ENCODE results near the gene ALMS1.

Gene ALMS1

DNA sequence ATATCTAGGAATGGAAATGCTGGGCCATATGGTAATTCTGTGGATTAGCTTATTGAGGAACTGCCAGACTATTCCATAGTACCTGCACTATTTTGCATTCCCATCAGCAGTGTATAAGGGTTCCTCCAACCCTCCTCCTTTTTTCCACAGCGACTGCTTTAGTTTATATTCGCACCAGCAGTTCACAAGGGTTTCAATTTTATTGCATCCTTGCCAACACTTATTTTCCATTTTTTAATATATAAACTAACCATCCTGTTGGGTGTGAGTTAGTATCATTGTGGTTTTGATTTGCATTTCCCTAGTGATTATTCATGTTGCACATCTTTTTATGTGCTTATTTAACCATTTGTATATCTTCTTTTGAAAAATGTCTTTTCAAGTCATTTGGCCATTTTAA is 189.6 kb downstream of the ALMS1 start:
- Histone ChIP-seq H3K4me2 (ENCODE audit: insufficient read depth, low read length) (no peak overlapping the region), H3K27ac (ENCODE audit: low read length) (no peak overlapping the region), H3K9me3 (ENCODE audit: insufficient read depth, low read length, severe bottlenecking) (no peaks in the 10 kb centered on the region), H3K9ac (ENCODE audit: low read depth, low read length) (no peak overlapping the region), H4K20me1 (ENCODE audit: insufficient read depth, low read length) (no peaks in the 10 kb centered on the region), H3K4me3 (ENCODE audit: low read depth in 1 of 2, low read length in 2 of 2) (no peak overlapping the region), H3K27me3 (ENCODE audit: insufficient read depth, low read length, poor library complexity) (no peaks in the 10 kb centered on the region), H3K4me1 (ENCODE audit: insufficient read depth, low read length) (no peaks in the 10 kb centered on the region), H3K36me3 (ENCODE audit: insufficient read depth, low read length) (peaks cover 28% of the 10 kb centered on the region), H2AFZ (ENCODE audit: low read depth, low read length) (no peak overlapping the region), H3K79me2 (ENCODE audit: insufficient read depth, low read length) (no peaks in the 10 kb centered on the region)
- no peak for DNase-seq
- ATAC-seq (ENCODE audit: insufficient read depth, low read depth) = no peak
- TF ChIP-seq, protein P1, sequence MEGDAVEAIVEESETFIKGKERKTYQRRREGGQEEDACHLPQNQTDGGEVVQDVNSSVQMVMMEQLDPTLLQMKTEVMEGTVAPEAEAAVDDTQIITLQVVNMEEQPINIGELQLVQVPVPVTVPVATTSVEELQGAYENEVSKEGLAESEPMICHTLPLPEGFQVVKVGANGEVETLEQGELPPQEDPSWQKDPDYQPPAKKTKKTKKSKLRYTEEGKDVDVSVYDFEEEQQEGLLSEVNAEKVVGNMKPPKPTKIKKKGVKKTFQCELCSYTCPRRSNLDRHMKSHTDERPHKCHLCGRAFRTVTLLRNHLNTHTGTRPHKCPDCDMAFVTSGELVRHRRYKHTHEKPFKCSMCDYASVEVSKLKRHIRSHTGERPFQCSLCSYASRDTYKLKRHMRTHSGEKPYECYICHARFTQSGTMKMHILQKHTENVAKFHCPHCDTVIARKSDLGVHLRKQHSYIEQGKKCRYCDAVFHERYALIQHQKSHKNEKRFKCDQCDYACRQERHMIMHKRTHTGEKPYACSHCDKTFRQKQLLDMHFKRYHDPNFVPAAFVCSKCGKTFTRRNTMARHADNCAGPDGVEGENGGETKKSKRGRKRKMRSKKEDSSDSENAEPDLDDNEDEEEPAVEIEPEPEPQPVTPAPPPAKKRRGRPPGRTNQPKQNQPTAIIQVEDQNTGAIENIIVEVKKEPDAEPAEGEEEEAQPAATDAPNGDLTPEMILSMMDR (IDR thresholded peaks at IDR 0.05; ENCODE audit: borderline replicate concordance, extremely low read depth, low read length, poor library complexity, severe bottlenecking) = no peak
- TF ChIP-seq EZH2 (IDR thresholded peaks at IDR 0.05; ENCODE audit: borderline replicate concordance, low read depth, low read length, severe bottlenecking) = no peak

DNA sequence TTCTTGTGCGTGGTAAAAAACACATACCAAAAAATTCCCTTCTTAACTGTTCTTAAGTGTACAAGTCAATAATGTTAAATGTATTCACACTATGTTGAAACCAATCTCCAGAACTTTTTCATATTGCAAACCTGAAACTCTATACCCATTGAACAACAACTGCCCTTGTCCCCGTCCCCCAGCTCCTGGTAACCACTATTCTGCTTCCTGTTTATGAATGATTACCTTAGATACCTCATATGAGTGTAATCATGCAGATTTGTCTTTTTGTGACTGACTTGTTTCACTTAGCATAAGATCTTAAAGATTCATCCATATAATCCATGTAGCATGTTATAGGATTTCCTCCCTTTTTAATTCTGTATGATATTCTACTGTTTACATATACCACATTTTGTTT is 196.7 kb downstream of the ALMS1 start:
- H3K4me3 ChIP-seq (ENCODE audit: low read depth in 1 of 2, low read length in 2 of 2) = no peak overlapping the region
- no peaks in the 10 kb centered on the region for H4K20me1 ChIP-seq (ENCODE audit: insufficient read depth, low read length)
- ATAC-seq (ENCODE audit: insufficient read depth, low read depth) (no peak), DNase-seq (no peak)
- H3K4me1 ChIP-seq (ENCODE audit: insufficient read depth, low read length) = no peaks in the 10 kb centered on the region
- H3K9ac ChIP-seq (ENCODE audit: low read depth, low read length) = no peak overlapping the region
- H3K27me3 ChIP-seq (ENCODE audit: insufficient read depth, low read length, poor library complexity) = no peaks in the 10 kb centered on the region
- no peaks in the 10 kb centered on the region for H3K79me2 ChIP-seq (ENCODE audit: insufficient read depth, low read length)
- H3K4me2 ChIP-seq (ENCODE audit: insufficient read depth, low read length) = no peak overlapping the region
- TF ChIP-seq EZH2 (IDR thresholded peaks at IDR 0.05; ENCODE audit: borderline replicate concordance, low read depth, low read length, severe bottlenecking) = no peak
- TF ChIP-seq, protein P1 (IDR thresholded peaks at IDR 0.05; ENCODE audit: borderline replicate concordance, extremely low read depth, low read length, poor library complexity, severe bottlenecking) = no peak
- H2AFZ ChIP-seq (ENCODE audit: low read depth, low read length) = no peak overlapping the region
- H3K27ac ChIP-seq (ENCODE audit: low read length) = no peak overlapping the region
- no peaks in the 10 kb centered on the region for H3K9me3 ChIP-seq (ENCODE audit: insufficient read depth, low read length, severe bottlenecking)
- peaks cover 17% of the 10 kb centered on the region; the same call in 1 of the 2 replicates for H3K36me3 ChIP-seq (ENCODE audit: insufficient read depth, low read length)

DNA sequence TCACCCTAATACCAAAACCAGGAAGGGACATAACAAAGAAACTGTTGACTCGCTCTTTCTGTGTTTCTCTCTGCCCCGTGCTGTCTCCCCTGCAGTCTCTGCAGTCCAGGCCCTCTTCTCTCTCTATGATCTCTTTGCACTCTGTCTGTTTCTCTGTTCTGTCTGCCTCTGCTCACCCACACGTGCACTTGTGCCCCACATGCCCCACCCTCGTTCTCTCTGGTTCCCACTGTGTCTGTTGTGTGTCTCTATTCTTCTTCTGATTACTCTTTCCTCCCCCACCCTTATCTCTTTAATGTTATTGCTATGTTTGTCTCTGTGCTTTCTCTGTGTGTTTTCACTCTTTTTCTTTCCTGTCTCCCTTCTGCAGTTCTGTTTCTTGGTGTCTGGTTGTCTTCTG is 202.5 kb downstream of the ALMS1 start:
- ATAC-seq (ENCODE audit: insufficient read depth, low read depth) = peak; percentile 57; the same call in 2 of the 3 replicates
- Histone ChIP-seq H4K20me1 (ENCODE audit: insufficient read depth, low read length) (no peaks in the 10 kb centered on the region), H3K9ac (ENCODE audit: low read depth, low read length) (no peak overlapping the region), H3K9me3 (ENCODE audit: insufficient read depth, low read length, severe bottlenecking) (no peaks in the 10 kb centered on the region), H3K79me2 (ENCODE audit: insufficient read depth, low read length) (no peaks in the 10 kb centered on the region), H3K27me3 (ENCODE audit: insufficient read depth, low read length, poor library complexity) (no peaks in the 10 kb centered on the region), H3K4me1 (ENCODE audit: insufficient read depth, low read length) (no peaks in the 10 kb centered on the region), H3K27ac (ENCODE audit: low read length) (no peak overlapping the region), H3K4me2 (ENCODE audit: insufficient read depth, low read length) (no peak overlapping the region), H3K4me3 (ENCODE audit: low read depth in 1 of 2, low read length in 2 of 2) (no peak overlapping the region), H2AFZ (ENCODE audit: low read depth, low read length) (no peak overlapping the region), H3K36me3 (ENCODE audit: insufficient read depth, low read length) (peaks cover 5% of the 10 kb centered on the region; the same call in 1 of the 2 replicates)
- no peak for DNase-seq
- no peak for TF ChIP-seq EZH2 (IDR thresholded peaks at IDR 0.05; ENCODE audit: borderline replicate concordance, low read depth, low read length, severe bottlenecking)
- TF ChIP-seq, protein P1 (IDR thresholded peaks at IDR 0.05; ENCODE audit: borderline replicate concordance, extremely low read depth, low read length, poor library complexity, severe bottlenecking) = no peak

DNA sequence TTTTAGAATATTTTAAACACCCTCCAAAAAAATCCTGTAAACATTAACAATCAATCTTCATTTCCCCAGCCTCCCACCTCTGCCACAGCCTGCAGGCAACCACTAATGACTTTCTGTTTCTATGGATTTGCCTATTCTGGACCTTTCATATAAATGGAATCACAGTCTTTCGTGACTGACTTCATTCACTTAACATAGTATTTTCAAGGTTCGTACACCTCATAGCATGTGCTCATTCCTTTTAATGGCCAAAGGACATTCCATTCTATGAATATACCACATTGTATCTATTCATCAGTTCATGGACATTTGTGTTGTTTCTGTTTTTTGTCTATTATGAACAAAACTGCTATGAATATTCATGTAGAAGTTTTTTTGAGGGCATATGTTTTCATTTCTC is 208.0 kb downstream of the ALMS1 start:
- DNase-seq = no peak
- H3K27me3 ChIP-seq (ENCODE audit: insufficient read depth, low read length, poor library complexity) = no peaks in the 10 kb centered on the region
- H3K79me2 ChIP-seq (ENCODE audit: insufficient read depth, low read length) = no peaks in the 10 kb centered on the region
- no peak overlapping the region for H3K4me3 ChIP-seq (ENCODE audit: low read depth in 1 of 2, low read length in 2 of 2)
- peaks cover 14% of the 10 kb centered on the region for H3K36me3 ChIP-seq (ENCODE audit: insufficient read depth, low read length)
- no peak overlapping the region for H3K9ac ChIP-seq (ENCODE audit: low read depth, low read length)
- TF ChIP-seq, protein P1 (IDR thresholded peaks at IDR 0.05; ENCODE audit: borderline replicate concordance, extremely low read depth, low read length, poor library complexity, severe bottlenecking) = no peak
- no peak for TF ChIP-seq EZH2 (IDR thresholded peaks at IDR 0.05; ENCODE audit: borderline replicate concordance, low read depth, low read length, severe bottlenecking)
- H3K4me2 ChIP-seq (ENCODE audit: insufficient read depth, low read length) = no peak overlapping the region
- H3K4me1 ChIP-seq (ENCODE audit: insufficient read depth, low read length) = no peaks in the 10 kb centered on the region
- no peaks in the 10 kb centered on the region for H3K9me3 ChIP-seq (ENCODE audit: insufficient read depth, low read length, severe bottlenecking)
- no peak overlapping the region for H3K27ac ChIP-seq (ENCODE audit: low read length)
- H4K20me1 ChIP-seq (ENCODE audit: insufficient read depth, low read length) = no peaks in the 10 kb centered on the region
- H2AFZ ChIP-seq (ENCODE audit: low read depth, low read length) = no peak overlapping the region
- no peak for ATAC-seq (ENCODE audit: insufficient read depth, low read depth)
